Measurements from ENCODE around the gene THBS1.

The THBS1 gene

GRCh38 chr15:39602143-39602542, 21.3 kb downstream of the THBS1 start:
- TF ChIP-seq, protein P1, sequence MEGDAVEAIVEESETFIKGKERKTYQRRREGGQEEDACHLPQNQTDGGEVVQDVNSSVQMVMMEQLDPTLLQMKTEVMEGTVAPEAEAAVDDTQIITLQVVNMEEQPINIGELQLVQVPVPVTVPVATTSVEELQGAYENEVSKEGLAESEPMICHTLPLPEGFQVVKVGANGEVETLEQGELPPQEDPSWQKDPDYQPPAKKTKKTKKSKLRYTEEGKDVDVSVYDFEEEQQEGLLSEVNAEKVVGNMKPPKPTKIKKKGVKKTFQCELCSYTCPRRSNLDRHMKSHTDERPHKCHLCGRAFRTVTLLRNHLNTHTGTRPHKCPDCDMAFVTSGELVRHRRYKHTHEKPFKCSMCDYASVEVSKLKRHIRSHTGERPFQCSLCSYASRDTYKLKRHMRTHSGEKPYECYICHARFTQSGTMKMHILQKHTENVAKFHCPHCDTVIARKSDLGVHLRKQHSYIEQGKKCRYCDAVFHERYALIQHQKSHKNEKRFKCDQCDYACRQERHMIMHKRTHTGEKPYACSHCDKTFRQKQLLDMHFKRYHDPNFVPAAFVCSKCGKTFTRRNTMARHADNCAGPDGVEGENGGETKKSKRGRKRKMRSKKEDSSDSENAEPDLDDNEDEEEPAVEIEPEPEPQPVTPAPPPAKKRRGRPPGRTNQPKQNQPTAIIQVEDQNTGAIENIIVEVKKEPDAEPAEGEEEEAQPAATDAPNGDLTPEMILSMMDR (IDR thresholded peaks at IDR 0.05; ENCODE audit: borderline replicate concordance, insufficient read depth, low read depth, low read length), result no peak
- no peak overlapping the region for H3K4me3 ChIP-seq (ENCODE audit: low read depth, low read length)

- TF ChIP-seq, protein P1 (IDR thresholded peaks at IDR 0.05; ENCODE audit: borderline replicate concordance, insufficient read depth, low read depth, low read length), result no peak
- no peak overlapping the region for H3K4me3 ChIP-seq (ENCODE audit: low read depth, low read length)
Observed at GRCh38 chr15:39605146-39605545, 24.3 kb downstream of the THBS1 start.

GRCh38 chr15:39608185-39609139, 27.6 kb downstream of the THBS1 start:
- no peak overlapping the region for H3K4me3 ChIP-seq (ENCODE audit: low read depth, low read length)
- TF ChIP-seq, protein P1 (IDR thresholded peaks at IDR 0.05; ENCODE audit: borderline replicate concordance, insufficient read depth, low read depth, low read length), result no peak

- H3K4me3 ChIP-seq (ENCODE audit: low read depth, low read length), result no peak overlapping the region
- TF ChIP-seq, protein P1 (IDR thresholded peaks at IDR 0.05; ENCODE audit: borderline replicate concordance, insufficient read depth, low read depth, low read length), result no peak
Observed at GRCh38 chr15:39609166-39609916, 28.5 kb downstream of the THBS1 start.

DNA sequence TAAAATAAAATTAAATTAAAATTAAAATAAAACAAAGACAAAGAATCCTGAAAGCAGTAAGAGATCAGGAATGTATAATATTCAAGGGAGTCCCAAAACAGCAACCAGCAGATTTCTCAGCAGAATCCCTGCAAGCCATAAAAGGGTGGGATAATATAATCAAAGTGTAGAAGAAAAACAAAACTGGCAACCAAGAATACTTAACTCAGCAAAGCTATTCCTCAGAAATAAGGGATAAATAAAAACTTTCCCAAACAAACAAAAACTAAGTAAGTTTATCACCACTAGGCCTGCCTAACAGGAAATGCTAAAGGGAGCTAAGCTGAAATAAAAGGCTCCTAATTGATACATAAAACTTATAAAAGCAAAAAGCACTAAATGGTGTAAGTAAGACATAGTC, 29.8 kb downstream of the THBS1 start:
- TF ChIP-seq, protein P1 (IDR thresholded peaks at IDR 0.05; ENCODE audit: borderline replicate concordance, insufficient read depth, low read depth, low read length), result no peak
- H3K4me3 ChIP-seq (ENCODE audit: low read depth, low read length), result no peak overlapping the region

DNA sequence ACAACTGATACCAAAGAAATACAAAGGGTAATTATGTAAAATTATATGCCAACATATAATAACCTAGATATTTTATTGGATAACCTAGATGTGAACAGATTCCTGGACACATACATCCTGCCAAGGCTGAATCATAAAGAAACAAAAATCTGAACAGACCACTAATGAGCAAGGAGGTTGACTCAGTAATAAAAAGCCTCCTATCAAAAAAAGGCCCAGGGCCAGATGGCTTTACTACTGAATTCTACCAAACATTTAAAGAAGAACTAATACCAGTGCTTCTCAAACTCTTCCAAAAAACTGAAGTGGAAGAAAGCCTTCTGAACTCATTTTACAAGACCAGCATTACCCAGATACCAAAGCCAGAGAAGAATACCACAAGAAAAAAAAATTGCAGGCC, 32.4 kb downstream of the THBS1 start:
- no peak overlapping the region for H3K4me3 ChIP-seq (ENCODE audit: low read depth, low read length)
- TF ChIP-seq, protein P1 (IDR thresholded peaks at IDR 0.05; ENCODE audit: borderline replicate concordance, insufficient read depth, low read depth, low read length), result no peak
